Thoracic aorta (tissue), 2 donors: ENCODE measurements around the gene CHST1. TPM values are rescaled to one million over a fixed set of nuclear protein-coding genes. Genes with fewer than 3 reads are reported as not detected.

Experiments
- ATAC-seq: fragments of 150-250 bp; one replicate; pipeline ENCODE4 v1.8.0; 2017; ENCODE audit warnings: low read depth; ENCODE audit not compliant: insufficient number of reproducible peaks, low FRiP score
- DNase-seq: peaks from one replicate; pipeline ENCODE4 v3.0.0-alpha.2; 2020; ENCODE audit warnings: low spot score
- H3K27ac ChIP-seq, 2 donors: fragments of 200-600 bp; sonication (generic); 1 replicate in 1 of 2; 2 replicates in 1 of 2; pipeline ENCODE4 v1.5.1; 2016; ENCODE audit warnings: mild to moderate bottlenecking in 2 of 2, moderate library complexity in 2 of 2
- H3K27me3 ChIP-seq: fragments of 200-600 bp; sonication (generic); replicated peaks from 2 replicates; pipeline ENCODE4 v1.6.0; 2016; ENCODE audit warnings: mild to moderate bottlenecking; ENCODE audit not compliant: insufficient read depth
- H3K36me3 ChIP-seq: fragments of 200-600 bp; sonication (generic); one replicate; pipeline ENCODE4 v1.5.1; 2016
- H3K4me1 ChIP-seq, 2 donors: fragments of 200-600 bp; sonication (generic); 1 replicate in 1 of 2; 2 replicates in 1 of 2; pipeline versions ENCODE4 v1.5.1 to v1.6.0; 2016; ENCODE audit warnings: low read depth in 2 of 2, mild to moderate bottlenecking in 1 of 2; ENCODE audit not compliant: control insufficient read depth in 1 of 2
- H3K4me3 ChIP-seq: fragments of 200-600 bp; sonication (generic); 2 replicates; pipeline ENCODE4 v1.5.1; 2016; ENCODE audit warnings: mild to moderate bottlenecking
- H3K9me3 ChIP-seq: fragments of 200-600 bp; sonication (generic); 2 replicates; pipeline ENCODE4 v1.5.1; 2016
- CTCF ChIP-seq: fragments of 200-600 bp; sonication (generic); IDR thresholded peaks from one replicate; pipeline ENCODE4 v1.5.1; 2019; ENCODE audit warnings: antibody characterized with exemption
- total RNA-seq, 2 donors: library from RNA; depleted of rRNA; stranded (reverse); fragments of >200 nt; gene quantifications; one replicate each; pipeline versions ENCODE4 v1.1.0 to v1.2.3, GENCODE V29; 2016

CHST1 gene
- total RNA-seq, 2 donors from 2014 or later, result 48.7 to 50.2 TPM

GRCh38 chr11:45687836-45688235 is 22.4 kb upstream of the CHST1 start:
- DNase-seq, result no peak
- ATAC-seq, result no peak
- H3K36me3 ChIP-seq, result no peaks in the 10 kb centered on the region
- no peak overlapping the region for H3K4me3 ChIP-seq
- H3K27ac ChIP-seq, result no peak overlapping the region
- no peak for TF ChIP-seq CTCF
- H3K9me3 ChIP-seq, result no peaks in the 10 kb centered on the region
- H3K4me1 ChIP-seq, result no peaks in the 10 kb centered on the region
- H3K27me3 ChIP-seq, result no peaks in the 10 kb centered on the region

- Histone ChIP-seq H3K27ac (no peak overlapping the region), H3K4me3 (no peak overlapping the region), H3K36me3 (no peaks in the 10 kb centered on the region), H3K4me1 (no peaks in the 10 kb centered on the region), H3K27me3 (no peaks in the 10 kb centered on the region), H3K9me3 (no peaks in the 10 kb centered on the region)
- DNase-seq (no peak), ATAC-seq (no peak)
- TF ChIP-seq CTCF, result no peak
Observed at GRCh38 chr11:45685964-45686537, 20.6 kb upstream of the CHST1 start.

GRCh38 chr11:45684440-45684839 is 19.0 kb upstream of the CHST1 start:
- Histone ChIP-seq H3K36me3 (no peaks in the 10 kb centered on the region), H3K4me3 (no peak overlapping the region), H3K27me3 (no peaks in the 10 kb centered on the region), H3K27ac (no peak overlapping the region), H3K4me1 (no peaks in the 10 kb centered on the region), H3K9me3 (no peaks in the 10 kb centered on the region)
- no peak for ATAC-seq
- no peak for DNase-seq
- no peak for TF ChIP-seq CTCF

GRCh38 chr11:45683271-45684058 is 18.0 kb upstream of the CHST1 start:
- H3K27me3 ChIP-seq, result no peaks in the 10 kb centered on the region
- no peak overlapping the region for H3K27ac ChIP-seq
- no peaks in the 10 kb centered on the region for H3K9me3 ChIP-seq
- TF ChIP-seq CTCF, result no peak
- no peaks in the 10 kb centered on the region for H3K4me1 ChIP-seq
- no peak overlapping the region for H3K4me3 ChIP-seq
- ATAC-seq (no peak), DNase-seq (no peak)
- H3K36me3 ChIP-seq, result no peaks in the 10 kb centered on the region

- Histone ChIP-seq H3K36me3 (no peaks in the 10 kb centered on the region), H3K4me3 (no peak overlapping the region), H3K9me3 (no peaks in the 10 kb centered on the region), H3K4me1 (no peaks in the 10 kb centered on the region), H3K27me3 (no peaks in the 10 kb centered on the region), H3K27ac (no peak overlapping the region)
- DNase-seq (no peak), ATAC-seq (no peak)
- TF ChIP-seq CTCF, result no peak
Observed at GRCh38 chr11:45679806-45680205, 14.4 kb upstream of the CHST1 start.
